Measurements from ENCODE around the gene ANO3.
"Not testable (repeated sequence)": the region's sequence is repeated elsewhere in the genome, so short reads cannot be mapped to it uniquely, and the experiment has no call there.

The ANO3 gene

DNA sequence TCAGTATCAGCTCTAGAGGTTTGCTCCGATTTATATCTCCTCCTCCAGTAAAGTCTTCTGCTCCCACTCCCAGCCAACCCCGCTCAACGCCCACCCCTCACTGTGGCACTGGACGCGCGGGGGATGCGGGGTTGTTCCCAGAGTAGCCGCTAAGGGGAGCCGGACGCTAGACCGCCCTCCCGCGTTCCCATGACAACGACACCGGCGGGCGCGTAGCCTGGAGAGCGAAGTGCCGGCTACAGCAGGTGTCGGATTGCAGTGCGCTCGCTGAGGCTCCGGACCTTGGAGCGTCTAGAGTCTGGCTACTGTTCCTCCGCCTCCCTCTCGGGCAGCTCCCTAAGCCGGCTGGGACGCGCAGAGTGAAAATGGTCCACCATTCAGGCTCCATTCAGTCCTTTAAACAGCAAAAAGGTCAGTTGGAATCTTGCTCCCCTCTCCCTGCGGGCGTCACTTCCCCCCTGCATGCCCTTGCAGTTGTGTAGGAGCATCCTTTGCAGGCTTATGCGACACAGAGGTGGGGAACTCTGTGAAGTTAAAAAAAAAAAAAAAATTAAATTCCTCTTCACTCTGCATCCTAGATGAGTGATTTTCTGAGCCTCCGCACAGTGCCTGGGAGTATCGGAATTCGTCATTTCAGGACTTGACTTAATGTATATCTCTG is at the start of gene ANO3:
Gene ANO3 (plus strand): TSS at position 220 of the 661 bp plus-strand sequence. CDS start 146 bp downstream, at position 366.
- no peak for DNase-seq (ENCODE audit: low read depth)

DNA sequence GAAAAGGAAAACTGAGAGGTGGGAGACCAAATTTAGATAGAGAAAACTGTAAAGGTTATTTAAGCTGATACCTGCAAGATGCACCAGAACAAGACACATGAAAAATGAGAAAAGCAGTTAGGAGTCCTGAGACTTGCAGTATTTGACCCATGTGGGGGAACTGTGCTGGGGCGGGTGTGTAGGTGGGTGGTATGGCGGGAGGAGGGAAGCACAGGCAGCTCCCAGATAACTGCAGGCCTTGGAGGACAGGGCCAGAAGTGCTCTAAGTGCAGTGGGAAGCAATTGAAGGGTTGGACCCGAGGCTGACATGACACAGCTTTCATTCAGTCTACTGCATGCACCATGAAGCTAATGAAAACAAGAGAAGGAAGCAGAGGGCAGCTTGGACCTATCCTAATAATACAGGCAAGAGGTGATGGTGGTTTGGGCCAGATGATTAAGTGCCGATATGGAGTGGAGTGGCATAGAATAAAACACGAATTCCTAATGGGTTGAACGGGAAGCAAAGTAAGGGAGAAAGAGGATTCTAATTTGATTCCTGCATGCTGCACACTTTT is 48.0 kb upstream of the ANO3 start:
- DNase-seq (ENCODE audit: low read depth), result no peak

GRCh38 chr11:26285608-26286007 is 46.3 kb upstream of the ANO3 start:
- DNase-seq (ENCODE audit: low read depth), result no peak

GRCh38 chr11:26286472-26287066 is 45.4 kb upstream of the ANO3 start:
- no peak for DNase-seq (ENCODE audit: low read depth)

GRCh38 chr11:26287067-26287518 is 44.8 kb upstream of the ANO3 start:
- no peak for DNase-seq (ENCODE audit: low read depth)

DNA sequence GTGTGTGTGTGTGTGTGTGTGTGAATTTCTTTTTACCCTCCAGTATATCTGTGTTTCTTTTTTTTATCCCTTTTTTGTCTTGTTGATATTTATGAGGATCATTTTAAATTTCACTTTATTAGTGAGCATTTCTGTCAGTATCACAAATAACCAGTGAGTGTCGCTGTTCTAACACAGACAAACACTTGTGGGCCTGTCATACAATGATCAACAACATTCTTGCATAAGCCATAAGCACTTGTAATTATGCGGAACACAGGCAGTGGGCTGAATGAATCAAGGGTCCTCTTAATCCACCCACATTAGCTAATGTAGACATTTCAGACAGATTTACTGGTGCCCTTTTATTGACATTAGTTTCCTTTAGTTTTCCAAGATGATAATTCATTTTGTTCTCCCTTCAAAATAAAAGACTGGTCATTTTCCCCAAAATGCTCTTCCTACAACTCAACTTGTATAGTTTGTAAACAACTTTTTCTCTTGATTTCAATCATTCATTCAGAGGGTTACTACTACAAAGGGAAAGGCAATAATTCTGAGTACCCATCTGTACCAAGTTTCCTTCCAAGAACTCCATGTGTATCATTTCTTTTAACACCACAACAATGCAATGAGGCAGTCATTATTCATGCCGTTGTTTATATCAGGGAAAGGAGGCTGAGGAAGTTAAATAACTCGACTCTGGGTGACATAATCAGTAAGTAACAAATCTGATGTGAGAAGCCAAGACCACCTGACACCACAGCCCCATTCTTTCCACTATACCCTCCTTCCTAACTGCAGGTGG is 34.5 kb upstream of the ANO3 start:
- no peak for DNase-seq (ENCODE audit: low read depth)

- DNase-seq (ENCODE audit: low read depth), result not testable (repeated sequence)
Observed at GRCh38 chr11:26316372-26316771, 15.6 kb upstream of the ANO3 start.

DNA sequence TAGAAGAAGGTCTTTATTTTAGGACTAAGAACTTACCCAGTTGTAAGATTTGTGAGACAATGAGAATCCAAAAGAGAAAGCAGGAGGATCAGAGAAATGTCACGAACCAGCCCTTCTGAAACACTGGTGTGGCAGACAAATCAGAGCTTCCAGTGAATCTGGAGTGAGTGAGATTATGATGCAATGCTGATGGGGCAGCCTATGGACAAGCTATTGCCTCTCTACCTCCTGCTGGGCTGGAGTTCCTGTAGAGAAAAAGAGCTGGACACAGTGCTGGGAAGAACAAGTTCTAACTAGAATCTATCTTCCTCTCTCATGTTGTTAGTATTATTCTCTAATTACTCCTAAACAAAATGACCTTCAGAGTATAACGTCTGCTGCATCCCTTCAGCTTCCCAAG is 12.0 kb upstream of the ANO3 start:
- DNase-seq (ENCODE audit: low read depth), result no peak

DNA sequence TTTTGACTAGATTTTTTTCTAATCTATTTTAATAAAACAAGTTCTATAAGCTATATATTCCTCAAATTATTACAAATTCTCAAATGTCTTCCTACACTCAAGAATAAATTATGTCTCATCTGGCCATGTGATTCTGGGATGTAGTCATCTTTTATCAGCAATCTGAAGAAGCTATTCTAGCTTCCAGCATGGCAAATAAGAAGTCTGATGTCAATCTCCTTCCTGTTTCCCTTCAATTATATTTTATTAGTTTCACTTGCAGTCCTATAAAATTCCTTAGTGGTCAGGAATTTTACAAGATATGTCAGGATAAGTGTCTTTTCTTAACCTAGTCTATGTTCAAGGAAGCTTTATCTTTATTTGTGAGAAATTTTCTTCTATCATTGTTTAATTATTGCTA is 10.4 kb upstream of the ANO3 start:
- DNase-seq (ENCODE audit: low read depth), result no peak

- no peak for DNase-seq (ENCODE audit: low read depth)
Observed at GRCh38 chr11:26322335-26323067, 9.4 kb upstream of the ANO3 start.

DNA sequence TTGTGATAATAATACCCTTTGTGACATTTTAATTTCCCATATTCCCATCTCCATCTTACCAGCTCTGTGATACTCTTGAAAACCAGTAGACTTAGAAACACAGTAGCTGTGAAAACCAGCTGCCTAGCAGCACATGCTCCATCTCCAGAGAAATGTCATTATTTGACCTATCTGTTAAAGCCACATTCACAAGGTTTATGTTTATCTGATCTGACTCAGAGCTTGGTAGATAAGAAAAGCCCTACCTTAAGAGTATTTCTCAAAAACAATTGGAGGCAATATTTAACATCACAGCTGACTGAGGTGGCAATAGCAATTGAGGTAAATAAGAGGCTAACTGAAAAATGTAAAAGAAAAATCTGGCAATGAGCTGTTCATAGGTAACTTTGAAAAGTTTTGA is 8.1 kb upstream of the ANO3 start:
- DNase-seq (ENCODE audit: low read depth), result no peak

- no peak for DNase-seq (ENCODE audit: low read depth)
Observed at GRCh38 chr11:26324270-26324669, 7.7 kb upstream of the ANO3 start.

GRCh38 chr11:26326793-26327400 is 5.0 kb upstream of the ANO3 start:
- no peak for DNase-seq (ENCODE audit: low read depth)

GRCh38 chr11:26329206-26329605 is 2.7 kb upstream of the ANO3 start:
- no peak for DNase-seq (ENCODE audit: low read depth)

DNA sequence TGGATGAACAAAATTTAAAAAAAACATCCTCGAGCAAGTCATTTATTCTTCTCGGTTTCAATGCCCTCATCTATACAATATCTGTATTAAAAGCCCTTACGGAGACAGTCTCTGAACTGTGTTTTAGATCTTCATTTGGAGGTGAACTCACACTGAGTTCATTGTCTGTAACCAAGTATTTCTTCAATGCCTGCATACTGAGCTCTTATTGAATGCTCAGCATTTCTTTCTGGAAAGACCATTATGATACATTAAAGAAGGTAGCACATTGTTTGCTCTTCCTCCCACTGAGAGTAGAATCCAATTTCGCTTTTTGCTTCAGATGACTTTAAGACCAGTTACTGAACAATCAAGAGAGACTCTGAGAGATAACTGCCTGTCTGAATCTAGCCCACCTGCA is 1.7 kb upstream of the ANO3 start:
- DNase-seq (ENCODE audit: low read depth), result no peak

DNA sequence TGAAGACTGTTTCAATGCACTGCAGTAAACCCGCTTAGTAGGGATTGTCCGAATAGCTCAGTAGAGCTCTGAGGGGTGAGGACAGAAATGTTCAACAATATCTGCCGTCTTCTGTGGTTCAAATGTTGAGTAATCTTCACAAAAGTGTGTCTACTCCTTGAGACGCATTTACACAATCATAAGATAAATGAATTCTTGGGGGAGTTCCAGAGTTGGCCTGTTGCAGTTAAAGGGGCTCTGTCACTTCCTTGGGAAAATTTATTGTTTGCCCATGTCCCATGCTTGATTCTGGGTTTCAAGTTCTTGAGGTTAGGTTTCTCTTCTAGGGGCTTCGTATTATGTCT is 614 bp downstream of the ANO3 start:
- no peak for DNase-seq (ENCODE audit: low read depth)

DNA sequence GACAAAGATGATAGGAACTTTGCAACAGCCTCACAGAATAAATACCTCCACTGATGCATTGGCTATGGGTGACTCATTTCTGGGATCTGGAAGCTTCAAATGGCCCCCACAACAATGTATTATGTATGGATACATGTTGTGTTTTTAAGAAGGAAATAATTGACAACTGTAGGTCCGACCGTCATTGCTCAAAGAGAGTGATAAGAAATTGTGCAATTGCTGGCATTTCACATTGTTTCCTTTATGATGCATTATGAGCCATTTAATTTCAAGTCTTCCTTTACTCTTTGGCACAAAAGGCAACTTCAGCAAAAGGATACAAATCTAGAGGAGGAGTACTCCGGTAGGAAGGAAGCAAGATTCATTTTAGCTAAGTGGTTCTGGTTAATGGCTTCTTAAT is 2.0 kb downstream of the ANO3 start:
- DNase-seq (ENCODE audit: low read depth), result no peak

- DNase-seq (ENCODE audit: low read depth), result no peak
Observed at GRCh38 chr11:26335903-26336302, 4.0 kb downstream of the ANO3 start.

- DNase-seq (ENCODE audit: low read depth), result no peak
Observed at GRCh38 chr11:26344647-26345046, 12.7 kb downstream of the ANO3 start.

DNA sequence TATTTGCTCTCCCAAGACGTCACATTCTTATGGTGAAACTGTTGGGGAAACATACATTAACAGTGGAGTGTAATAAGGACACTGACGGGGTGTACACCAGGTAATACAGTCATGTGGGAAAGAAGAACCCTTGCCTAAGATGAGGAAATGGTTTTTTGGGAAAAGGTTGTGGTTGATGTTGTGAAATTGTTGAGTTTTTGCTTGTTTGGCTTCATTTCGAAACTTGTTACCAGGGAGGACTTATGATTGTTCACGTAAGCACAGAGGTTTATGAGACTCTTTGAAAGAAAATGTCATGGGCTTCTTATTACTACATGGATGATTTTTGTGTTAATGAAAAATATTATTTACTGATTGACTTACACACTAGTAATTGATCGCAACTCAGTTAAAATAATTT is 16.8 kb downstream of the ANO3 start:
- DNase-seq (ENCODE audit: low read depth), result no peak

GRCh38 chr11:26350002-26350401 is 18.1 kb downstream of the ANO3 start:
- DNase-seq (ENCODE audit: low read depth), result no peak

DNA sequence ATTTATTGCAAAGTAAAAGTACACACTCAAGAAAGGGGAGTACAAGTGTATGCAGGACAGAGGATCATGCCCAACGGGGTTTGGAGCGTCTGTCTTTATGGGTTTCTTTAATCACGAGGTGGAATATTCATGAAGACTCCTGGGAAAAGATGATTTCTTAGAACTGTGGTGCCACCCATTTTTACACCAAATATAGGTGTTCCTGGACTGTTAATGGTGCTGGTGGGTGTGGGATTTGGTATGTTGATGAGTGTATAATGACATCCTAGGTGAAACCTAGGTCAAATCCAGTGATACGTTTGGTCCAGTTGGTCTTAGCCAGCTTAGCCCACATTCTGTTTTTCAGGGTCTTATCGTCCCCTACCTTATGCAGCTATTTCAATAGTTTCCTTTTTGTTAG is 21.1 kb downstream of the ANO3 start:
- no peak for DNase-seq (ENCODE audit: low read depth)
